Embryonic facial prominence (tissue), 1 donor: ENCODE measurements around the gene RPS15.
"Not testable (repeated sequence)": the region's sequence is repeated elsewhere in the genome, so short reads cannot be mapped to it uniquely, and the experiment has no call there.

Experiments used
- DNase-seq: peaks from one replicate; pipeline ENCODE4 v3.0.0-alpha.2; 2016; ENCODE audit errors: extremely low spot score

RPS15 gene

DNA sequence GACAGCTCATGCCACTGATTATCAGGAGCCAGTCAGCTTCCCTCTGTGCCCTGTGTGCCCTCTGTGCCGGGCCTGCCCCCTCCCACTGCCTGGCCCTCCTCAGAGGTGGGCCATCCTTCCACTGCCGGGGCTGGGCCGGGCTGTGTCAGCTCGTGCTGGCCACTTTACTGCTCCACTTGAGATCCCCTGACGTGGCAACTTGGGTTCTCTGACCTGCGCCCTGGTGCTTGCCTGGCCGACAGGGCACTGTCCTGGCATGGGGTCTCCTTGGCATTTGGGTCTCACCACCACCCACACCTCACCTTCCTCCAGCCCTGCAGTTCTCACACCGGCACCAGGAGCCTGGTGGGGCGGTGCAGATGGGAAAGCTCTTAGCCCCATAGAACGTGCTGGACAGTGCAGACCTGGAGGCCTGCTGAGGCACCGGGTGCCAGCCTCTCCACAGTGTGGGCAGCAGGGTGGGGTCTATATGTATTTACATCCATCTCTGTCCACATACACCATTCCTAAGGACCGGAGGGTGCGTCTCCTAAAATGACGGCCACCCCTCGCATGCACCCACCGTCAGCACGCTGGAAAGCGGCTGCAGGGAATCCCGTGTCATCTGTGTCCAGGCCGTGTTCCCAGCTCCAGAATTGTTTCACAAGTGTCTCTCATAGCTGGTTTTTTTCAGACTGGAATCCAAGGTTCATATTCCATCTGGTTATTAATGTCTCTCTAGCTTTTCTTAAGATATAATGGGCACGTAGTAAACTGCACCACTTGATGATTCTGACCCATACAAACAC lies 19.1 kb upstream of the RPS15 start:
- no peak for DNase-seq

DNA sequence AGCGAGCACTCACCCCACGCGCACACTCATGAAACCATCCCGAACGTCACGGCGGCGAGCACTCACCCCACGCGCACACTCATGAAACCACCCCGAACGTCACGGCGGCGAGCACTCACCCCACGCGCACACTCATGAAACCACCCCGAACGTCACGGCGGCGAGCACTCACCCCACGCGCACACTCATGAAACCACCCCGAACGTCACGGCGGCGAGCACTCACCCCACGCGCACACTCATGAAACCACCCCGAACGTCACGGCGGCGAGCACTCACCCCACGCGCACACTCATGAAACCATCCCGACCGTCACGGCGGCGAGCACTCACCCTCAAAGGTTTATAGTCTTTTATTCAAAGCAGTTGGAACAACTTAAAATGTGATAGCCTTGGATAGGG lies 18.1 kb upstream of the RPS15 start:
- not testable (repeated sequence) for DNase-seq

DNA sequence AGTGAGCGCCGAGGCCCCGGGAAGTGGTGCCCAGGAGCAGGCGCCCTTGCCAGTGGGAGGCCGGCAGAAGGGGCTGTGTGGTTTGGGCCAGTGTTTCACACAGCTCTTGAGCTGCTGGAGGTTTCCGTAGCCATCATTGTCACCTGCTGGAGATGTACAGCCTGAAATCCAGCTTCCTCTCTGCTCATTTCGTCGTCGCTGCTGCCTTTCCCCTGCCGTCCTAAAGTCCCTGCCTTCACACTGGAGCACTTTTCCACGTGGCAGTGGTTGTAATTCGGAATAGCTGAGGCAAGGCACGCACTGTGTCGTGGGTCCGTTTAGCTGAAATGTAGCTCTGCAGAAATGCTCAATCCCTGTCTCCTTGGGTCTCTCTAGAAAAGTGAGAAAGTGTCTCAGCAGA lies 17.6 kb upstream of the RPS15 start:
- no peak for DNase-seq

DNA sequence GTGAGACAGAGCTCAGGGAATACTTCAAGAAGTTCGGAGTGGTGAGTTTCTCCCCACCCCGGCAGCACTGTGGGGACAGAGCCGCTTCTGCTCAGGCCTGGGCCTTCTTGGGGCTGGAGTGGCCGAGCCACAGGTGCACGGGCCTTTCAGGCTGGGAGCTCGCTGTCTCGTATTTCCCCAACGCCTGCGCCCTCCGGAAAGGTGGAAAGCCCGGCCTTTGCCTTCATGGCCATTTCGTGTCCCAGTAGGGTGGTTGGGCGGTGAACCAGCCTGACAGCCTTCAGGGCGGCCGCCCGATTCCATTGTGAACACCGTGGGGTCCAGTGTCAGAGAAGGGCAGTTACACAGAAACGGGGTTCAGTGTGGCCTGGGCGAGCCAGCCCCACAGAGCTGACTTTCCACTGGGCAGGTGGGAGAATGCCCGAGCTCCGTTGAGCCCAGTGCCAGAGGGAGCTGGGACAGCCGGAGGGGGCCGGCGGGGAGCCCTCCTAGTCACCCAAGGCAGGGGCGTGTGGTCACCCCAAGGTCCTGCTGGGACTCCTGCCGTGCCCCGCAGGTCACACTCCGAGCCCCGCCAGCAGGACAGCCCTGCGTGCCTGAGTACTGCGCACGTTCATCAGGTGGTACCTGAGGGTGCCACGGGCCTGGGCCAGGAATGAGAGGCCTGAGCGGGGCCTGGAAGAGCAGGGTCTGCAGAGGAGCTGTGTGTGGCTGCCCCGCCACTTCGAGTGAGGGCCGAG lies 16.8 kb upstream of the RPS15 start:
- no peak for DNase-seq

DNA sequence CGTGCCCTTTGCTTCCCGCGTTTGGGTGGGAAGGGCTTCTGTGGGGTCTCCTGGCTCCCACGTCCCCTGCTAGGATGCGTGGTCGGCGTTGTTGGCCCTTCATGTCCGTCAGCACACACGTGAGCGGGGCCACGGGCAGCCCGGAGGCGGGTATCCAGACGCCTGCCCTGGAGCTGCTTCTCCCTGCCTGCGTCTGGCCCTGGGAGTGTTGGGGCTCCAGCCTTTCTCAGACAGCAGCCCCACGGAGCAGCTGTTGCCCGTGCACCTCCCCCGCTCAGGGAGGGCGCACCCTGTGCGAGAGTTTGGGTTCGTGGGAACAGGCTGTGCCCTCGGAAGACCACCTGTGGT lies 16.3 kb upstream of the RPS15 start:
- DNase-seq, result no peak

DNA sequence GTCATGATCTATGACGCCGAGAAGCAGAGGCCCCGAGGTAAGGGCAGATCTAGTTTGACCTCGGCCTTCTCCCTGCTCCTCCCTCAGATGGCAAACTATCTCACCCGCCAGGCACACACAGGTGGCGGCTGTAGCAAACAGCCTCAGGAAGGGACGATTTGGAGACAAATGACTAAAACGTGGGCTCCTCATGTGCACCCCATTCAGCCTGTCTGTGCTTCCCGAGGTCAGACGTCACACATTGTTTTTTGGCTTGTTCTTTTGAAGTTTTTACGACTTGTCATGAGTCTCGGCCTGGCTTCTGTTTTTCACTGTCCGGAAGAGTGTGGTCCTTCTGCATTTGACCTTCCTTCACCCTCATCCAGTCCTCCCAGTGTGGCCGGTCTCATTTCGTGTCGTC lies 15.8 kb upstream of the RPS15 start:
- no peak for DNase-seq

DNA sequence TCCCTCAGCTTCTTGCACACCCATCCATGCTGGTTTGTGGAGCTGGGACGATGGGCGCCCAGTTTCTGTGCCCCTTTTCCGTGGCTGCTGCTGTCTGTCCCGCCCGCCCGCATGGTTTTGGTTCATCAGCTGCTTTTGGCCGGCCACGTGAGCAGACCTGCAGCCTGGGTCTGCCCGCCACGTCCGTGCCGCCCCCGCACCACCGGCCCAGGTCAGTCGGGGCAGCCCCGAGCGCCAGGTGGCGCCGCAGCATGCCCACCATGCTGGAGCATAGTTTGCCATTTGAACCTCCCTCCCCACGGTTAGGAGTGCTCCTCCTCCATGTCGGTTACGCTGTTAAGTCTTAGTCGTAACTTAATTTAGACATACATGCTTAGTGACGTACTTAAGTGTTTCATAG lies 15.3 kb upstream of the RPS15 start:
- no peak for DNase-seq

DNA sequence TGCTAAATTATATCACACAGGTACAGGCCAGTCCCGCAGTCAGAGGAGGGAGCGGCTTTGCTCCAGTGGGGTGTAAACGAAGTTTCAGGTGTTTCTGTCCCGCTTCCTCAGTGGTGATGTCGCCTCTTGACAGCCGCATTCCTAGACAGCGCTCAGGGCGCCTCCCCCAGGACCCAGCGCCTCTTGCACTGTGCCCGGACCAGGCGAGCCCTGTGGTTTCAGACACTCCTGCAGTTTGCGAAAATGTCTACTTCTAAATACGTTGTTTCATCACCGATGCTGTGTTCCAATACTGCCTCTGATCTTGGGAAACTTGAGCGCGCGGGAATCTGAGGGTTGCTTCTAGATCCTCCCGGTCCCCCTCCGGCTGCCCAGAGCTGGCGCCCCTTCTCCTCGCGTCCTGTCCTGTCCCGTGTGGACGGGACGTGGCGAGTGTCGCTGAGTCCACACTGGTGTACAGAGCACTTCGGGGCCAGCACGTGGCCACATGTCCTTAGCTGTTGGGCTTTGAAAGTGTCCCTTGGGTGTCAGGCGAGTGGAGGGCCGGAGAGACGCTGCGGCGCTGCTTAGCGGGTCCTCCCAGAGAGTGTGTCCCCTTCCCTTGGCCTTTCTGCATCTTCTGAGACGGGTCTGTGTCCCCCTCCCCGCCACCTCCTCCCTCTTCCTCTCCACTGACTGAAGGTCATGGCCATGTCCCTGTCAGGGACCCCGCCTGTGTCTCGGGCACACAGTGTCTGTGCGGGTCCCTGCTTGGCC lies 14.6 kb upstream of the RPS15 start:
- DNase-seq, result no peak

DNA sequence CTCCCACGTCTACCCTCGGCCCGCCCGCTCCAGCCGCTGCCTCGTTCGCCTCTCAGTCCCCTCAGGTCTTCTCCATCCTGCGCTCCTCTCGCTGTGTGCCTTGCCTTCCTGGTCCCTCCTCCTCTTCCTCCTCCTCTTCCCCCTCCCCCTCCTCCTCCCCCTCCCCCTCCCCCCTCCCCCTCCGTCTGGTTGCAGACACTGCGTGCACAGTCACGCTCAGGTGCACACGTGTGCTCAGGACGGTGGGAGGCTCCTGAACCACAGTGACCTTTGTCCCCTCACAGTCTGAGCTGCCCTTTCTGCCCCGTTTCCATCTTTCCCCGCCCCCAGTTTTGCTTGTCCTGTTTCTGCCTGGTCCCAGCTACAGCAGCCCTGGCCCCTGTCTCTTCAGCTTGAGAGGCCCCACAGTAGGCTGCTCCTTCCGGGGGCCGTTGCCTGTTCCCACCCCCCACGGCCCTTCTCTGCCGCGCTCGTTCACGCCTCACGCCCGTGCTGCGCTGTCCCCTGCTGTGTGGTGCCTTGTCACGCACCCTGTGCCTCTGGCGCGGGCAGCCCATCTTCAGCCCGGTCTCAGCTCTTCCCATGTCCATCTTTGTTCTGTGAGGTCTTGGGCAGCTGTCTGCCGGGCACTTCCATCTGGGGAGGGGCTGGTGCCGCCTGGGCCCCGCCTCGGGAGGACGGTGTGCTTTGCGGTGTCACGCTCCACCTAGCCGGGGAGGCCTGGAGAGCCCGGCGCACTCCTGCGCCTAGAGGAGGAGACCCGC lies 13.8 kb upstream of the RPS15 start:
- no peak for DNase-seq

DNA sequence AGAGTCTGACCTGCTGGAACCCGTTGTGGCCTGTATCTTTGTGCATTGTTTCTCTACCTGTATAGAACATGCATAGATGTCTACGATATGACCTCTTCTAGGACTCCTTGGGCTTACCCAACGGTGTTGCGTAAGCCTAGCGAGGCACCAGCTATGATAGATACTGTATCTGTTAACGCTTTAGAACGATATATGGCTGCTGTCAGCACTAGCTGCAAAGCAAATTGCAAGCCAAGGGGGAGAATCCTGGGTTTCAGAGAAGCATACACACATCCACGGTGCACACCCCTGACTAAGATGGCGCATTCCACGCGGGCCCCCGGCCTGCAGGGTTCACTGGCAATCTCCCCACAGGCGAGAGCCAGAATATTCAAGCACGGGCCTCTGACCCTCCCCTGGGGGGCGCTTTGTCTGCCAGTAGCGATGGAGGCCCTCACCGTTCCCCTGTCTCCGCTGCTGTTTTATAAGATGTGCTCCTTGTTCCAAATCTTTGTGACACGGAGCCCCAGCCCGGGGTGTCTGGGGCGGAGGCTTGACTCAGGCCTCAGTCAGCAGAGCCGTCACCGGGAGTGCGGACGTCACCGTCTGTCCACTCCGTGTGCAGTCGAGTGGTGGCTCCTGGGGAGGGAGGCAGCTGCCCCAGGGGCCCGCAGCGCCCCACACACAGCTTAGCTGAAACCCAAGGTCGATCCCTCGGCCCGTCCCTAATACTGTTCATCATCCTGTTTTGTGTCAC lies 12.9 kb upstream of the RPS15 start:
- no peak for DNase-seq

DNA sequence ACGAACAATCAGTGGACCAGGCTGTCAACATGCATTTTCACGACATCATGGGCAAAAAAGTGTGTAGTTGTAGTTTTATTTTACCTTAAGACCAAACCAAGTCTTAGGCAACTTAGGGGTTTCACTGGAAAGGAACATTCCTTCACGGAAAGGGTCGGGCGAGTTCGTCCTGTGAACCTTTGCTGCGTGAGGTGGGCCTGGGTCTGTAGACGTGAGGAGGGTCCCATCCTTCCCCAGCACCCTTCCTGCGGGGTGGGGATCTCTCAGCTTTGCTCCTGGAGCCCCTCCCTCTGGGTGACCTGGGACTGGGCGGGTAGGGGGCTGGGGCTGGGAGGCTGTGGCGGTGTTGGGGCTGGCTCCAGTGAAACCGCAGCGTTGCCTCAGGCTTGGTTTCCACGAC lies 12.3 kb upstream of the RPS15 start:
- no peak for DNase-seq

DNA sequence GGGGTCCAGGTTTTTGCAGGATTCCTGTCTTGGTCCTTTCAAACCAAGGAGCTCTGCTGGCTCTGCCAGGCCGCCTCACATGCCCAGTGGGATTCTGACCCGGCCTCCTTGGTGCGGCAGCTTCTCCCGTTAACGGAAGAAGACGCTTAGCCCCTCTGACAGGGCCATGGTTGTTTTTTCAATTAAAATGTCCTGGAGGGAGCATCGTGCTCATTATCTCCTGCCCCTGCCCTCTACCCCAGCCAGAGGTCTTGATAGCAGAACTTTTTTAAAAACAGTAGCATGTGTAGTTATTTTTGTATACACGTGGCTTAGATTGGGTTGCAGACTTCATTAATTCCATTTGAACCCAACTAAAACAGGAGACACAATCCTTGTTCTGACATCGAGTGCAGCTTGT lies 11.5 kb upstream of the RPS15 start:
- no peak for DNase-seq

DNA sequence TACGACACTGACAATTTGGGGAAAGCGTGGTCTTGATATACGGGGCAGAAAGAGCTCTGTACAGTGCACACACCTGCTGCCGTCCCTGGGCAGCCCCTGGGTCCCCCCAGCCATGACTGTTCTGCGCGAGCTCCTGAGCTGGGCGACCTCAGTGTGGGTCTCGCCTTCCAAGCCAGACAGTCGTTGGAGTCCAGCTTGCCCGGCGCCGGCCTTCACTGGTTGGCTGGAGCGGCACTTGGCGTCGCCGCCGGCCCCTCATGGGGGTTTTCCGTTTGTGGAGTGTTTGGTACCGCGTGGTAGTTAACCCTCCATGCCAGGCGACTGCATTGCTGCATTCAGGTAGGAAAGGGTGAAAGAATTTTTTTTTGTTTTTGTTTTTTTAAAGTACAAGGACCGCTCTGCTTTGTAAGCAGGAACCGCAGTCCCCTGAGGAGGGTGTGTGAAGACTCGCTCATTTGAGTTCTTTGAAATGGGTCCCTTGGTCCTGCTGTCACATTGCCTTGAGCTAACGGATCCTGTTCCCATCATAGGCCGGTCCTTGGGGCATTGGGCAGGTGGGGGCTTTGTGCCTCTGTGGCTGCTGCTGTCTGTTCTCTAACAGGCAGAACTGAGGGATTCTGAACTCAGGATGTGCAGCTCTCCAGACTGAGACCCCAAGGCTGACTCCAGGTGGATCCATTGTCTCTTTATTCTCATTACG lies 10.8 kb upstream of the RPS15 start:
- DNase-seq, result no peak

DNA sequence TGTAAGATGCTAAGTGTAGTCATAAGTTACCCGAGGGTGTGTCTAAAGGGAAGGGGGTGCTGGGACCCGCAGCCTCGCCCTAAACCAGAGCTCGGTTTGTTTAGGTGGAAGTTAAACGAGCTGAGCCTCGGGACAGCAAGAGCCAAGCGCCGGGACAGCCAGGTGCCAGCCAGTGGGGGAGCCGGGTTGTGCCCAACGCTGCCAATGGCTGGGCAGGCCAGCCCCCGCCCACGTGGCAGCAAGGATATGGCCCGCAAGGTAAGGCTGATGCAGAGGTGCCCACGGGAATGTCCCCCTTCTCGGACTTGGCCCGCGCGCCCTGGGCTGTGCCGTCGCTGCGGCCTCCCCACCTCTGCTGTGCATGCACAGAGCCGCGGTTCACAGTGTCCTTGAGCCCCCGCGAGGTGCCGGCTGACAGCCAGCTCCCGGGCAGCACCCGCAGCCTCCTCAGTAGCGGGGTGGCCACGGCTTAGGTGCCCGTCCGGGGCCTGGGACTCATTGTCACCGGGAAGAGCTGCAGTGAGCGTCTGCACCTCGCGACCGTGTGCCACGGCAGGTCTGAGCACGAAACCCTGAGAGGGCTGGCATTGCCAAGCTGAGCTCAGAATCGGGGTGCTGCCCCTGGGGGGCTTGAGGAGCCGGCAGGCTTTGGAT lies 9.3 kb upstream of the RPS15 start:
- DNase-seq, result no peak

DNA sequence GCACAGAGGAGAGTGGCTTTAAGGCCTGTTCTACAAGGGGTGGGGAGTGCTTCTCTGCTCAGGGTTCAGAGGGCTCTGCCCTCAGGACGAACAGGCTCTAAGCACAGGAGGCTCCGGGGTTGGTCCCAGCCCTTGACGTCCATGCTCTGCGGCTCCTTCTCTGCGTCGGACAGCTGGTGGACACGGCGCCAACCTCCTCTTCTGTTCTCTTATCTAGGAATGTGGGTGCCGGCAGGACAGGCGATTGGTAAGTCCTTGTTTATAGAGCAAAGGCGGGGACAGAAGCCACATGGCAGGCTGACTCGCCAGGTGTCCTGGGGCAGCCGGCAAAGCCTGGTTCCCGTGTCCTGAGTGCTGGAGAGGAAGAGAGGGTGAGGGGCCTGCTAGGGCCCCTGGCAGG lies 8.4 kb upstream of the RPS15 start:
- no peak for DNase-seq

DNA sequence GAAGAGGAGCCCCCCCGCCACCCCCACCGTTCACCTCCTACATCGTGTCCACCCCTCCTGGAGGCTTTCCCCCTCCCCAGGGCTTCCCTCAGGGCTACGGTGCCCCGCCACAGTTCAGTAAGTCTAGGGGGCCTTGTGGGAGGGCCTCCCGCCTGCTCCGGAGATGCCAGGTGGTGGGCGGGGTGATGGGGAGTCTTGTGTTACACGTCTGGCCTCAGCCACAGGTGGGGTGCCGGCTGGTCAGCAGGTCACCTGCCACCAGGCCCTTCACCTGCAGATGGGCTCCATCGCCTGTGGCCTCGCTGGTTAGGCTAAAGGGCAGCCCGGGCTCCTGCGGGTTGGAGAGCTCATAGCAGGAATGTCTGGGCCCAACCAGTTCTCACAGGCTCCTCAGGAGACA lies 8.0 kb upstream of the RPS15 start:
- DNase-seq, result no peak

DNA sequence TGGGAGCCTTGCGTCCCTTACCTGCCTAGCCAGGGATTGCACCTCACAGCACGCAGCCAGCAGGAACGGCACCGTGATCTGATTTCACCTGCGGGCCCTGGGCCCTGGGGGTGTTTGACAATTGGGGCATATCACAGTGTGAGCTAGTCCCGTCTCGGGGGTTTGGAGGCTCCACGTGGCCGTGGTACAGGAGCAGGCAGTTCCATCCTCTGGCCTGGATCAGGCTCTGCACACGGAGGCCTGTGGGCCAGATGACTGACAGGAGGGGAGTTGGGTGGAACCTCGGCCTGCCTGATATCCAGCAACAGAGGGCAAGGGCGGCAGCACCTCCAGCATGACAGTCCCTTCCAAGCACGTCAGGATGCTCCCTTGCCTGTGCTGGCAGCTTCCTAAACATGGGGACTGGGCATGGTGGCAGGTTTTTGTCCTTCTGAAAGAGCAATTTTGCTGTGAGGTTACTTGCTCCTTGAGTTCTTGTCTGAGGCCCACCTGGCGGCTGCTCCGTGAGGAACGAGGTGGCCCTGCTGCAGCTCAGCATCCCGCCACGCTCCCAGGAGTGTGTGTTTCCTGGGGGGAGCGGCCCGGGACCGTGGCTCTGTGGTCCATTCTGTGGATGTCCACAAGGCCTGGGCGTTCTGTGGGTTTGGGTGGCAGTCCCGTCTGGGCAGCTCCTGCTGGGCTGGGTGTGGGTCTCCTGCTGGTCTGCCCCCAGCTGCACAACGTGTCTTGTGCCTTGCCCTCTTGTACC lies 6.3 kb upstream of the RPS15 start:
- no peak for DNase-seq

DNA sequence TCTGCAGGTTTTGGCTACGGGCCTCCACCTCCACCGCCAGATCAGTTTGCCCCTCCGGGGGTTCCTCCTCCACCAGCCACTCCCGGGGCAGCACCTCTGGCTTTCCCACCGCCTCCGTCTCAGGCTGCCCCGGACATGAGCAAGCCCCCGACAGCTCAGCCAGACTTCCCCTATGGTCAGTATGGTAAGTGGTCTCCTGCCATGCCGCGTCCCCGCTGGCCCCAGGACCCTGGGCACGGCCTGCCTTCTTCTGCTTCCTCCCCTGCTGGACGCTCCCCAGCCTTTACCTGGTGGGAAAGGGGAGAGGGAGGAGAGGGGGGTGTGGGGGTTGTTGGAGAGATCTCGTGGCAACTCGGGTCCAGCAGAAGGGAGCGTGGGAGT lies 5.7 kb upstream of the RPS15 start:
- DNase-seq, result no peak
